Lung microvascular endothelial cell (primary cell): Measurements from ENCODE around the gene ENTREP1. TPM values are rescaled to one million over a fixed set of nuclear protein-coding genes. Genes with fewer than 3 reads are reported as not detected.

ENCODE experiments used
- DNase-seq, 2 donors: peaks; one replicate each; pipeline versions ENCODE4 v3.0.0 to v3.0.0-alpha.2; 2010; ENCODE audit warnings: low read depth in 2 of 2
- total RNA-seq: library from RNA; depleted of rRNA; stranded (reverse); fragments of >200 nt; gene quantifications from 2 replicates; pipeline ENCODE4 v1.2.1, GENCODE V29; 2014

ENTREP1 gene
- total RNA-seq, 1 donor from 2014 or later = 11.1 TPM

DNA sequence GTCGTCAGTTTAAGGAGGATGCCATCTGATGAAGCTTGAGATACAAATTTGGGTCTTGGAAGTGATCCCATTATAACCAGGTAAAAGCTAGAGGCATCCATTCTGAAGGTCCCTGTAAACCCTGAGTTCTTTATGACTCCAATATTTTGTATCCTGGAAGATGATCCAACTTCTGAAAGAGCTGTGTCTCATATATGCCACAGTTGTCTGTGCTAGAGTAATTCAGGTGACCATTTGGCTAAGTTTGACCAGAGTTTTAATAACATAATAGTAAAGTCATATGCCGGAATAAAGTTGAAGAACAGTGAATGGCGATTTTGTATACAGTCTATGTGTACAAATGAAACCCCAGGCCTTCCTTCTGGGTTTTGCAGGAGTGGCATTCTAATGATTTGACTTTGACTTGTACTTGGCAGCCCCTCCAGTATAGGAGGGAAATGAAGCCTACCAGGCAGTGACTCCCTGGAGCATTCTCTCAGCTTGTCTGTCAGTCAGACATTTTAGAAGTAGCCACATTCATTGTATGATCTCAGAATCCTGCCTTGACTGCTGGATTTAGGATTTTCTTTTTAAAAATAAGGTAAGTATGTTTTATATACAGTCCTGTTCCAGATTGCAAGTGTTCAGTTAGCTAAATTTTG lies 39.6 kb downstream of the ENTREP1 start:
- no peak for DNase-seq

DNA sequence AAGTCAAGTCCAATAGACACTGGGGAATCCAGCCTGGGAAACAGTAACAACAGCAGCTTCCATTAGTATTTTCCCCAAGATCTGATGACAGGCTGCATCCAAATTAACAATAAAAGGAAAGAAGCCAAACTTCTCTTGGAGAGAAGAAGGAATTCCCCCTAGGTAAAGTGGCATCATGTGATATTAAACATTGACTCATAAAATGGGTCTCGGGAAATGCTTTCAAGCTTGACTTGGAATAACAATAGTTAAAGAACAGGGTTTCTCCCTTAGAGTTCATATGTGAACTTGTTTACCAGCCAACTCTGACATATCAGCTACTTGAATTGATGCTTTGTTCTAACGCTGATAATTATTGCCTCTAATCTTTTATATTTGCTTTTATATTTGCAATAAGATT lies 45.4 kb downstream of the ENTREP1 start:
- peak; percentile 34 to 82 for DNase-seq

DNA sequence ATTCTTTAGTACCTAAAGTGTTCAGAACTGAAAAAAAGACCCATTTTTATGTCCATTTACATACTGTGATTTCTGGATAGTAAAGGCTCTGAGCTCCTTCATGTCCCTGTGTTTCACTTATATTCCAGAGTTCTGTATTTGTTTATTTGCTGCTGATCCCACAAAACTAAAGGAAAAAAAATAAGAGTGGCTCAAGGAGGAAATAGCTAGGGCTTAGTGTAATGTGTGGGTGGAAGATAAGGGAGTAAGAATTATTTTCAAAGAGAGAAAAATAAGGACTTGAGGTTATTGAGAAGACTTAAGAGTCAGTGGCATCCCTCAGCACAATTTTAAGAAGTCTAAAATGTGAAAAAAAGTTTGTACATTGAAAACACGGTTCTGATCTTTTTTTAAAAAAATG lies 46.0 kb downstream of the ENTREP1 start:
- DNase-seq = peak in 1 of 2 donors; percentile 53

DNA sequence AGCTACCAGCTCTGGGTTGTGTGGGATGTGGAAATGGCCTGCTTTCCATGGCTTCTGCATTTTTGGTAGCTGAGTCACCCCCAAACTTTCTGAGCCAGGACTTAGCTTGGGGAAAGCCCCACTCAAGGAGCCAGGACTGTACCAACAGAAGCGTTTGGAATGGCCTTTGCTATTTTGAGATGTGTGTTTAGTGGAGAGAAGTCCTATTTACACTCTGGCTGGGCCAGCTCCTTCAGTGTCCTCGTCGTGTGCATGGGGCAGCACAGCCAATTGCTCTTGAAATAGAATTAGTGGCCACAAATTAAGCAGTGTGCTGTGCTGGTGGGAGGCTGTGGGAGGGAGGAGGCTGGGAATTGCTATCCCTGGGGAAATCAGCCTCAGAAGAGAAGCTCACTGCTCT lies 51.6 kb downstream of the ENTREP1 start:
- DNase-seq = peak in 1 of 2 donors; percentile 77

DNA sequence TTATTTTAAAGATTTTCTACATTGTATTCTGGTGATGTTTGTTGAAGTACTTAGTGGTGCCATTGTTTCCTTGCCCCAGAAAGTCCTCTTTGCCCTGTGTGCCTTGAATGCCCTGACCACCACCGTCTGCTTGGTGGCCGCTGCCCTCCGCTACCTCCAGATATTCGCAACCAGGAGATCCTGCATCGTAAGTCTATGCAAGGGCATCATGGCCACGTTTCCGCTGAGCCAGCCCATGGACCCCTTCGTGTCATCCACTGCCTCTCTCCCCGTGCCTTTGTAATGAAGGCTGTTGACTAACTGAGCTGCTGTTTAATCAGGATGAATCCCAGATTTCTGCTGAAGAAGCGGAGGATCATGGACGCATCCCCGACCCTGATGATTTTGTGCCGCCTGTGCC lies 52.3 kb downstream of the ENTREP1 start:
- no peak for DNase-seq

DNA sequence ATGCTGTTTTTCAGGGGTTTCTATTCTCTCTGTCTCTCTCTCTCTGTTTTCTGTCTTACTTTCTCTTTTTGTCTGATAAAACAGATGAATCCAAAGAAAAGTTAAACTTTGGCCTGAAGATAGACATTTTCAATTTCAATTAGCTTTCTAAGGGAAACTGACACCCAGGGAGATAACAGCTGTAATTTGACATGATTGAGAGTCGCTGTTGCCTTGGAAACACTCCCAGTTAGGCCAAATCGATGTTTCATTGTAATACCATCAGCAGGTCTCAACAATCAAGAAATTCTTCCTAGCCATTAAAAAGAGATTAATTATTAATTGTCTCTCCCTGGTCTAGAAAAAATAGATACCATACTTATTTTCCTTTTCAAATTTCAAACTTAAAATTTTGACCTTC lies 53.0 kb downstream of the ENTREP1 start:
- DNase-seq = no peak

DNA sequence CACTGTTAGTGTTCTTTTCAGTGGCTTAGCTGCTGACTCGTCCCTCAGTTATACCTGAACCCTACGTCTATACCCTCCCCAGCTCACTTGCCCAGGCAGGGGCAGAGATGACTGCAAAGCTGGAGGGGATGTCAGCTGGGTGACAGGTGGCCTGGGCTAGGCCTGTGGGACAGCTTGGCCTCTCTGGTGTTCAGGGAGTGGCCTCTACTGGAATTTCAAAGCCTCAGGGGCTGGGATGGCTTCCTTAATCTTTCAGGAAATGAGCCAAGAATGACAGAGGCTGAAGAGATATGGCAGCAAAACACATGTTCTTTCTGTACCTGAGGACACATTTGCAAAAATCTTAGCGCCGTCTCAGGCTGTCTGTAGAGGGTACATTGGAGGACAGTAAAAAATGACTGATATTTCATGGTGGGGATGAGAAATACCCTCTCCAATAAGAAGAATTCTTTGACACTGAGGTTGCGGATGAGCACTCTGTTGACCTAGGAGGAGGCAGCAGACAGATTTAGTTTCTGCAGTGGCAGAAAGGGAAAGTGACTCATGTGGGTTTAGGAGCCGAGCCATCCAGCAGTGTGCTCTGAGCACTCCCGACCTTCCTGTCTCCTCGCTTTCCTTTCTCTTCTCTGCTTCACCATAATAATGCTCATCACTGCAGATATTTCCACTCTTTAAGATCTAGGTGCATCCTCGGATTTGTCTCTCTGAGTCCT lies 54.4 kb downstream of the ENTREP1 start:
- peak; percentile 84 to 85 for DNase-seq

DNA sequence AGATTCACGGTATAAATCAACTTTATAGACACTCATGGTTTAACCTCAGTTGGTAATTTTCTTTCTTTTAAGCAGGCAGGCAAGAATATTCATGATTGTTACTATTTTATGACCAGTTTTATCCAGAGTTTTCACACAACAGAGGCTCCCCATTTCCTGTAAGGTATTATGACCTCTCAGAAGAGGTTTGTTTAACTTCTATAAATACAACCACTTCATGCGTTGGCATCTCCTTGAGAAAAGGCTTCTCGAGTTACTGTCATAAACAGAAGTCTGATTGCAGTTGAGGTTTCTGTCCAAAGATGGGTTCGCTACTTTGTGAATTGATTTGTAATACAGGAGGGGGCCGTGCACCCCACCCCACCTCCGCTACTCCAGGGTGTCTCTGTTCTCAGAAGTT lies 55.3 kb downstream of the ENTREP1 start:
- no peak for DNase-seq

DNA sequence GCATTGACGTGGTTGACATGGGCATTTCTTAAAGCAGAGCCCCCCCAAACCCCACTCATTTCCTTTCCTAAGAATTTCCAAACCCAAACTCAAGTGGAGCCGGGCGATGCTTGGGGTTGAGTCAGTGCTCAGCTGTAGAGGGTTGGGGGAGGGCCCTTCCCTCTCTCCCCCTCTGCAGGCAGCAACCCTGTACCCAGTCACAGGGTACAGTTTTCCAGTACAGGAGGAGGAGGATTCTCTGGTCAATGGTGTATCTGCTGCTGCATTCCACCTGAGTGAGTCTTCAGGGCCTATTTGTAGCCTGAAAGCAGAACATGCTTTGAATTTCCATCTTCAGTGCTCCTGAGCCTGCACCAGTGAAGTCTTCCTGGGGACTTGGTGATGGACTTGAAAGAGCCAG lies 55.8 kb downstream of the ENTREP1 start:
- DNase-seq = no peak

DNA sequence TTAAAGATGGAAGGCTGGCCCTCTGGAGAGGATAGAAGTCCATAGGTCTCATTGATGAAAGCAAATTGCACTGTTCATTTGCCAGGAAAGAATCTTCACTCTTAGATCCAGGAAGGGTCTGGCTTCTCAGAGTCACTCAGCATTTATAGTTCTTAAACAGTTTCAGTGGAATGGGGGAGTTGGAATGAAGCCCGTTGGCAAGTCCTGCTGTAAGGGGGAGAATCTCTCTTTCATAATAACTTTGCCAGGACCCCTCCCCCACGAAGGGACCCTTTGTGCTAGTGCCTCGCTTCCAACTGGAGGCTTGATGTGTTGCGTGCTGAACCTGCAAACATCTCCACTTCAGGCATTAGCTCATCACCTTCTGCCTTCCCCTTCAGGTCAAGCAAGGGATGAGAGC lies 57.1 kb downstream of the ENTREP1 start:
- no peak for DNase-seq

DNA sequence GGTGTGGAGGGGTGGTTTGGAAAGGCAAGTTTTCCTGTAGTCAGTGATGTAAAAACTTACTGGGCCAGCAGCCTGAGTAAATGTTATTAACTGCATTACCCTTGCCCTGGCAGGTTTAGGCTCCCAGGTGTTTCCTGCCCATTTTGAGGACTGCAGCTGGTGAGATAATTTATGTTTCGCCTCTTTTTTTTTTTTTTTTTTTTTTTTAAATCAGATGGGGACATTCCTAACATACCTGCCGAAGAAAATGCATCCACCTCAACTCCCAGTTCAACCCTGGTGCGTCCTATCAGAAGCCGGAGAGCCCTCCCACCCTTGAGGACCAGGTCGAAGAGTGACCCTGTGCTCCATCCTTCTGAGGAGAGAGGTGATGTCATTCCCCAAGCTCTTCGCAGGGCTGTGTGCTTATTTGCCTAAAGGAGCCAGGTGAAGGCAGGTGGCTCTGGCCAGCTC lies 60.6 kb downstream of the ENTREP1 start:
- peak; percentile 53 to 96 for DNase-seq

DNA sequence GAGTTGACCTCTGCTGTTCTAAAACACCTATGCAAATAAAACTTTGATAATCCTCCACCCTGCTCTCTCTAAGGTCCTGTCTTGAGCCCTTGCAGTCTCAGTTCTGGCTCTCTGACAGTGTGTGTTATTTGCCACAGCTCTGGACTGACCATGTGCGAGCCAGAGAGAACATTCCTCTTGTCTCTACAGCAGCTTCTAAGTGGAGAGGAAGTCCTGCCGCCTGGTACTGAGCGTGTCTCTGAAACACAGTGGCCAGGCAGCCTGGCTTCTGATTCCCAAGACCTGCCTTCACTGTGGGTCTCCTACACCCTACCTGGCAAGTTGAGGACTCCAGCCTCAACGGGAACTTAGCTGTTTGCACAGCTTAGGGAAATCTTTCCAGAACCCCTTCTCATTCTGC lies 61.6 kb downstream of the ENTREP1 start:
- peak in 1 of 2 donors; percentile 27 for DNase-seq

DNA sequence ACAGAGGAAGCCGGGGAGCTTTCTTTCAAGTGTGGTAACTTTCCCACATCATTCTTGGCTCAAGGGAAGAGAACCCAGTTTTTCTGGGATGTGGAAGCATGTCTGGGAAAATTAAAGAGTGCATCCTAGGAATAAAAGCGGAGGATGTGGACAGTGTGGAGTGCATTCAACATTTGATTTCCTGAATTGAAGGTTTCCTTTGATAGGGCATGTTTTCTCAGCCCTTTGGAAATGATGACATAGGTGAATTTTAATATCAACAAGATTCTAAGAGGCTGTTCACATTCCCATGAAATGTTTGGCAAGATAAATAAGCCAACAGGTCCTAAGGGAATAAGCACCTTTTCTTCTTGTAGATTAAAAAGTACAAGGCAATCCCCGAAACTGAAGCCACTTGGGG lies 63.6 kb downstream of the ENTREP1 start:
- DNase-seq = peak in 1 of 2 donors; percentile 61

DNA sequence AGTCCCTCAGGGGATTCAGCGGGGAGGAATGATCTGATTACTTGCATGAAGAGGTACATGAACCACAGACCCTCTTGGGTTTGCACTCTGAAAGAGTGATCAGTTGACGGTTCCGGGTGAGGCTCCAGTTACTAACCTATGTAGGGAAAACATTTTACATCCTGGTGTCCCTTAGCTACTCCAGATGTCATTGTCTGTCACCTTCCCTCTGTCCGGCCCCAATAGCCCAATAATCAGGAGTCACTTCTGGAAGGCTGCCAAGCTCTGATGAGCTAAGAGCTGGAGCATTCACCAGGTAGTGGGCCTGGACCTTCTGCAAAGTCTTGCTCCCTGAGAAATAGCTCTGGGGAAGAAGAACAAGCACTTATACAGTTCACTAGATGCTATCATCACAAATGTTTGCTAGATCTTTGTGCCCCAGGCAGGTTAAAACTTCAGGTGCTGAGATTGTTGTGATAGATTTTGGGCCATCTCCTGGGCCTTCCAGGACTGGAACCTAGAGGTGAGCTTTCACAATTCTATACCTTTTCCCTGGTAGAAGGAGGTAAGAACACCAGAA lies 64.5 kb downstream of the ENTREP1 start:
- DNase-seq = no peak

DNA sequence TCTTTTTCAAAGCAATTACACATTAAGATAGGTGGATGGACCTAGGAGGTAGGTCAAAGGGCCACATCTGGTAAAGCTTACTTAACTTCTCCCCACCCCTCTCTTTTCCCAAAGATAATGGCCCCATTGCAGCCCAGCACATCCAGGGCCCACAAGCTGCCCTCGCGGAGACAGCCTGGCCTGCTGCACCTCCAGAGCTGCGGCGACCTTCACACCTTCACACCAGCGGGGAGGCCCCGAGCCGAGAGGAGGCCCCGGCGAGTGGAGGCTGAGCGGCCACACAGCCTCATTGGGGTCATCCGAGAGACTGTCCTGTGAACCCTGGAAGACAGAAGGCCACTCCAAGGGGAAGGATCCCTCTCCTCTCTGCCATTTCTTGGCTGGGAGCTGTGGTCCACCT lies 66.5 kb downstream of the ENTREP1 start:
- no peak for DNase-seq

DNA sequence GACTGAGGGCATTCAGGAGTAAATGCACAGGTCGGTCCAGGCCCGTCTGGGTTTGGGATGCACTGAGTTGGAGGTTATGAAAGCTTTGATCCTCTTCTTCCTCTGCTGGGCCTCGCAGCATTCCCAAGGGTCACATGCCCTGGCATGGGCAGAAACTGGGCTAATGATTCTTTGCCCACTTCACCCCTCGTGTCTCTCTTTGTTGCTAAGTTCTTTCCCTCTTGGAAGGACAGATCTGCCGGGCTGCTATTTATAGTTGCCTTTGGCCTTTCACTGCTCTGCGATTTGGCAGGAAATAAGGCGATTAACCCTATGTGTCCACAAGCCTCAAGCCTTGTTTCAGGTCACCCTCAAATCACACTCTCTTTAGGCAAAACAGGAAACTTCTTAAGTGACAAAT lies 66.9 kb downstream of the ENTREP1 start:
- peak; percentile 32 to 33 for DNase-seq

DNA sequence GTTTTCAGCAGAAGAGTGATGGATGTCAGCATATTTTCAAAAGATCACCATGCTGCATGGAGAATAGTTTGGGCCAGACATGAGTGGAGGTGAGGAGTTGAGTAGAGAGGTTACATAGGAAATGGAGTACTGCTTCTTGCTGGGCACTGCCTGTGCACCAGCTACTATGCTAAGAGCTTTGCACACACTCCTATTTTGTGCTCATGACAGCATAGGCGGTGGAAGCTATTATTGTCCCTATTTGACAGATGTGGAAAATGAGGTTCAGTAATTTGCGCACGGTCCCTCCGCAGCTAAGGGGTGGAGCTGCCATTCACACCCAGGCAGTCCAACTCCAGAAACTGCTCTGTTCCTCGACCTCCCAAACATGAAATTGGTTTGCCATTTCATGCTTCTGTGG lies 67.8 kb downstream of the ENTREP1 start:
- DNase-seq = no peak

DNA sequence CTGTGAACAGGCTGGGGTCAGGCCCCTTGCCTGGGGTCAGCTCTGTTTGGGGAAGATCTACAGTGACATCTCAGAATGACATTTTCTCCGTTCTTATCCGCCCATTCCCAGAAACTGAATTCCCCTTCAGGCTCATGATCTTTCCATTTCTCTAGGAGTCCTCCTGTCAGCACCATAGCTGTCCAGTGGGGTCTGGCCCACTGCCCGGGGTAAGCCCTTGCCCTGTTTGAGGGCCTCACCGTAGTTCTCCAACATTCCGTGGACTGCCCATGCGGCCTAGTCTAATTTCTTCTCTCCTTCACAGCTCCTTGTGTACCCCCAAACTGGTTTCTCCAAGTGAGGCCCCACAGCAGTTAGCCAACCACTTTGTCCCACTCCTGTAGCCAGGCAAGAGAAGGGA lies 68.4 kb downstream of the ENTREP1 start:
- no peak for DNase-seq

DNA sequence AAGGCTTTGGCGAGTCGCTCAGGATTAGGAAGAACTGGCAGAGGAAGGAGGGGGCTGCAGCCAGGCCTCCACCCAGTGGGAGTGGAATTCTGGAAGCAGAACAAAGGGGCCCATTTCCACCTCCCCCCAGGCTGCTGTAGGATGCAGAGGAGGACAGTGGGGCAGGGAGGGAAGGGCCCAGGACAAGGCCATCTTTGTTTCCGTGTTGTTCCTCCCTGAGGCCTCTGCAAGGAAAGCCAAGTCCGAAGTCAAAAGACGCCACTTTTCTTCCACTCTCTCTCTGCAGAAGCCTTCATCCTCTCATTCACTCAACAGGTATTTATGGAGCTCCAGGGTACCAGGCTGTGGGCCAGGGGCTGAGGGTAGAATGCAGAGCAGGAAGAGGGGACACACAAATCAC lies 70.7 kb downstream of the ENTREP1 start:
- no peak for DNase-seq

DNA sequence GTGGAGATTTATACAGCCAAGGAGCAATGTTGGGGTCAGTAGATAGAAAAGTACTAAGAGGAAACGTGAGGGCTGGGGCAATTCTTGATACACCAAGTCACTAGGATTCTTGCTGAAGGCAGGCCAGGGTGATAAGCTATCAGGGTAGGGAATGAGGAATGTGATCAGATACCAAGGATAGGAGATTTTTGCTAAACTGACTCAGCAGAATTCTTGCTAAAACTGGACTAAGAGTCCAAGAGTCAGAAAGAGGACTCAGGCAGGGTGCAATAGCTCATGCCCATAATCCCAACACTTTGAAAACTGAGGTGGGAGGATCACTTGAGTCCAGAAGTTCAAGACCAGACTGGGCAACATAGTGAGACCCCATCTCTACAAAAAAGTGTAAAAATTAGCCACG lies 71.7 kb downstream of the ENTREP1 start:
- DNase-seq = no peak

DNA sequence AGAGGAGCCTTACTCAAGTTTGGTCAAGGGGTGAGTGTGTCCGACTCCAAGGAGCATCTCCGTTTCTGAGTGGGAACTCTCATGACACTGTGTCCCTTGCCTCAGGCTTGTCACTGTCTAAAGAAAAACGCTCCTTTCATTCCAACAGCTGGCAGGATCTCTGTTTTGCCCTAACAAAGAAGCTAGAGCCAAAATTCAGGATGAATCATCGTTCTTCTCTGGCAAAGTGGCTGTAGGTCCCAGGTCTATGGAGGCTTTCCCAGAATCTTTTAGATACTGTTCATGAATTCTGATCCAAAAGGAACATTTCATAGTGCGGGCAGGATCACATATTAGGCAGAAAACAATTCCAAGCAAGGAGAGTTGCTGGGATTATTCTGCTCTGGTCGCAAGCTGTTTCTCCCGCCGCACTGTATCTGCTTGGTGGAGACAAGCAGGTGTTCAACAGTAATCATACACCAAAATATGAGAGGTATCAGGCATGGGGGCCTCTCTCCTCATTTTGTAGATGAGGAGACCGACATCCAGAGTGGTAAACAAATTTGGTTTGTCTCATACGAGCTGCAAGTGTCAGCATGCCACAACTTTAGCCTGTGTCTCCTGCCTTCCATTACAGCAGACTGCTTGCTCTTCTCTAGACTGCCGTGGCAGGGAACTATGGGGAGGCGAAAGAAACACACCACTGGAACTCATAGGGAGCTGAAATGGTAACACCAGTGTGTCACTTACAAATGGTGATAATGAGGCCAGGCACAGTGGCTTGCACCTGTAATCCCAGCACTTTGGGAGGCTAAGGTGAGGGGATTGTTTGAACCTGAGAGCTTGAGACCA lies 72.6 kb downstream of the ENTREP1 start:
- DNase-seq = peak in 1 of 2 donors; percentile 47

DNA sequence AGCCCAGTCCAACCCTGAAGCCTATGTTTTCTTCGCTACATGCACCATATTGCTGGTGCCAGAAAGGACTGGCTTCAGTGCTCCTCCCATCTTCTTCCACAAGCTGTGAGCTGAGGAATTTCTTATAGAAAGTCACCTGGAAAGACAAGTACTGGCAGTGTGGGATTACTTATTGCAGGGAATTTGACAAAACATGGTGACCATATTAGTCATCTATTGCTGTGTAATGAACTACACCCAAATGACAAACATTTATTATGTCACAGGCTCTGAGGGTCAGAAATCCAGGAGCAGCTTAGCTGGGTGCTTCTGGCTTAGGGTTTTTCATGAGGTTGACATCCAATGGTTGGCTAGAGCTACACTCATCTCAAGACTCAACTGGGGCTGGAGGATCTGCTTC lies 75.5 kb downstream of the ENTREP1 start:
- DNase-seq = no peak
